GM12873 (cell line): Measurements from ENCODE around the gene THAP4.

Source experiments
- TF ChIP-seq, protein P1 (sequence below): IDR thresholded peaks from 2 replicates; pipeline ENCODE4 v1.5.1; 2012; ENCODE audit warnings: low read depth, mild to moderate bottlenecking, moderate library complexity, low read length, control low read depth; ENCODE audit not compliant: insufficient read depth; ENCODE audit errors: missing control alignments

The THAP4 gene

DNA sequence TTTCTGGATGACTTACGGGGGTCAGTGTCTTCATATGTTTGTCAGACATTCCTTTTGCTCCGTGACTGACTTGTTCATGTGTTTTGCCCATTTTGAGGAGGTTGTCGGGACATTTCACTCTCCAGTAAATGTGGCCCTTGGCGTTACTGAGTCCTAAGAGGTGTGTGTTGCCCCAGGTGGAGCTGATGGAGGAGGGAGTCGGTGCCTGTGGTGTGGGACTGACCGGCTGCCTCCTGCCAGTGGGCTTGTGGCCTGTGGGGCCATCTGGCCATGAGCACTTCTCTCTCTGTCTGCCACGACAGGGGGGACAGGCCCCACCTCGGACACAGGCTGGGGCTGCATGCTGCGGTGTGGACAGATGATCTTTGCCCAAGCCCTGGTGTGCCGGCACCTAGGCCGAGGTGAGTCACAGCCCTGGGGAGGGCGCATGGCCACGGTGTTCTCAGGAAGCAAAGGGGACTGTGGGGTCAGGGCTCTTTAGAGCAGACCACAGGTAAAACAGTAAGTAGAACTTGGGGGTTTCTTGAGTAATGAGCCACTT lies 16.3 kb upstream of the THAP4 start:
- TF ChIP-seq, protein P1, sequence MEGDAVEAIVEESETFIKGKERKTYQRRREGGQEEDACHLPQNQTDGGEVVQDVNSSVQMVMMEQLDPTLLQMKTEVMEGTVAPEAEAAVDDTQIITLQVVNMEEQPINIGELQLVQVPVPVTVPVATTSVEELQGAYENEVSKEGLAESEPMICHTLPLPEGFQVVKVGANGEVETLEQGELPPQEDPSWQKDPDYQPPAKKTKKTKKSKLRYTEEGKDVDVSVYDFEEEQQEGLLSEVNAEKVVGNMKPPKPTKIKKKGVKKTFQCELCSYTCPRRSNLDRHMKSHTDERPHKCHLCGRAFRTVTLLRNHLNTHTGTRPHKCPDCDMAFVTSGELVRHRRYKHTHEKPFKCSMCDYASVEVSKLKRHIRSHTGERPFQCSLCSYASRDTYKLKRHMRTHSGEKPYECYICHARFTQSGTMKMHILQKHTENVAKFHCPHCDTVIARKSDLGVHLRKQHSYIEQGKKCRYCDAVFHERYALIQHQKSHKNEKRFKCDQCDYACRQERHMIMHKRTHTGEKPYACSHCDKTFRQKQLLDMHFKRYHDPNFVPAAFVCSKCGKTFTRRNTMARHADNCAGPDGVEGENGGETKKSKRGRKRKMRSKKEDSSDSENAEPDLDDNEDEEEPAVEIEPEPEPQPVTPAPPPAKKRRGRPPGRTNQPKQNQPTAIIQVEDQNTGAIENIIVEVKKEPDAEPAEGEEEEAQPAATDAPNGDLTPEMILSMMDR: no peak

DNA sequence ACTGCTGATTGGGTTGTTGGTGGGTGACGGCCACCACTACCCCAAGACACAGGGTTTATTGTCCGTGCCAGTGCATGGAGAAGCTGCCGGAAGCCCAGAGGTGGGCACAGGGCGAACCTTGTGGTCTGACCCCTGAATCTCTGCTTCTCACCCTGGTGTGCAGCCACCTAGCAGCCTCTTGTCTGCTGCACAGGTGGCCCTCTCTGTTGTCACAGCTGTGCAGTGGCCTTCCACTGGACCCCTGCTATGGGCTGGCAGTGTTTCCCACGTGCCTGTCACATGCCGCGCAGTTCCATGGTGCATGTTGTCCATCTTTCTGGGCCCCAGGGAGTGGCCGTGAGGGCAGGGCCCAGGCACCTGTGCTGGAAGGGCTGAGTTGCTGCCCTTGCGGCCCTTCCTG lies 15.8 kb upstream of the THAP4 start:
- TF ChIP-seq, protein P1: no peak

DNA sequence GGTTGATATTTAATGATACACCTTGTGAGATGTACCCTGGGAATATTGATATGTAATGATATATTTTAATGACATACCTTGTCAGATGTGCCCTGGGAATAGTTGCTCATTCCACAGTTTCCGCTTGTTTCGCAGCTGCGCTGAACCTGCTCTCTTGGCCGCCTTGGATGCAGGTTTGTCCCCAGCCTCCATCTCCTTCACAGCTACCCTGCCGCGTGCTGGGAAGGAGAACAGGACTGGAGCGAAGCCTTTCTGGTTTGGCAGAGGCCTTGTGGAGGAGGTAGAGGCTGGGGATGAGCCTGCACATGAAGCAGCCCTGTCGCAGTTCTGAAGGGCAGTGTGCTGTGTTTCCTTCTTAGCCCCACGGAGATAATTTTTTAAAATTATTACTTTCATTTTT lies 15.2 kb upstream of the THAP4 start:
- TF ChIP-seq, protein P1: no peak

DNA sequence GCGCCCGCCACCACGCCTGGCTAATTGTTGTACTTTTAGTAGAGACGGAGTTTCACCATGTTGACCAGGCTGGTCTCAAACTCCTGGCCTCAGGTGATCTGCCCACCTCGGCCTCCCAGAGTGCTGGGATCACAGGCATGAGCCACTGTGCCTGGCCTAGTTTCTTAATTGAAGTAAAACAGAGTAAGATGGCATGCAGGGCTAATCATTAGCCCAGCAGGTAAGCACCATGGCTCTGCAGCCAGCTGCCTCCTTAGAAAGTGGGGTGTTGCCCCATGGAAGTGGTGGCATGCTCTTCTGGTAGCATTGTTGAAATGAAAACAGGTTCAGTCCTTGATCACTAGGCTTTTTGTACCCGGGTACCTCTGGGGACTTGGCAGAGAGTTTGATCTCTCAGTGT lies 13.0 kb upstream of the THAP4 start:
- TF ChIP-seq, protein P1: no peak

DNA sequence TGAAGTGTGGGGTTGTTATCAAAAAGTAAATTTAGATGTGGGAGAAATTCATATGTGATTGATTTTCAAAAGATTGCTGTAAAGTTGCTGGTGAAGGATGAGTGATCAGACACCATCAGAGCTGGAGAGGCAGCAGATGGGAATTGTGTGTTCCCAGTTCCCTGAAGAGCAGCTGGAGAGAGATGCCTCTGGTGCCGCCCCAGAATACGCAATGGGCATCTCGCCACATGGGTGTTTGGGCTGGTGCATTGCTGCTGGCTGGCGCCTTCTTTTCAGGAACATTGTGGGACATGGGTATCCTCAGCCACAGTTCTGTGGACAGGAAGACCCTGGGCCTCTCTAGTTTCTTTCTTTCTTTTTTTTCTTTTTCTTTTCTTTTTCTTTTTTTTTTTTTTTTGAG lies 12.4 kb upstream of the THAP4 start:
- TF ChIP-seq, protein P1: no peak

DNA sequence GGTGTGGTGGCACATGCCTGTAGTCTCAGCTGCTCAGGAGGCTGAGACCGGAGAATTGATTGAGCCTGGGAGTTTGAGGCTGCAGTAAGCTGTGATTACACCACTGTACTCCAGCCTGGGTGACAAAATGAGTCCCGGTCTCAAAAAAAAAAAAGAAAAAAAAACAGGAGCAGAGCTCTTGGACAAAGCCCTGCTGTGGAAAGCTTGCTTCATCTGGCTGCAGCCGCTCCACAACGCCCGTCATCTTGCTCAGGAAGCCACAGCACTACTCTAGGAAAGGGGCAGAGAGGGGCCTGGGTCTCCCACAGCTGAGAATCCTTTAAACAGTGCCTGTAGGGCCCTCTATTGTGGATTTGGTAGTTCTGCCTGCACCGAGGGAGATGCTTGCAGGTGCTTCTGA lies 11.5 kb upstream of the THAP4 start:
- TF ChIP-seq, protein P1: no peak

DNA sequence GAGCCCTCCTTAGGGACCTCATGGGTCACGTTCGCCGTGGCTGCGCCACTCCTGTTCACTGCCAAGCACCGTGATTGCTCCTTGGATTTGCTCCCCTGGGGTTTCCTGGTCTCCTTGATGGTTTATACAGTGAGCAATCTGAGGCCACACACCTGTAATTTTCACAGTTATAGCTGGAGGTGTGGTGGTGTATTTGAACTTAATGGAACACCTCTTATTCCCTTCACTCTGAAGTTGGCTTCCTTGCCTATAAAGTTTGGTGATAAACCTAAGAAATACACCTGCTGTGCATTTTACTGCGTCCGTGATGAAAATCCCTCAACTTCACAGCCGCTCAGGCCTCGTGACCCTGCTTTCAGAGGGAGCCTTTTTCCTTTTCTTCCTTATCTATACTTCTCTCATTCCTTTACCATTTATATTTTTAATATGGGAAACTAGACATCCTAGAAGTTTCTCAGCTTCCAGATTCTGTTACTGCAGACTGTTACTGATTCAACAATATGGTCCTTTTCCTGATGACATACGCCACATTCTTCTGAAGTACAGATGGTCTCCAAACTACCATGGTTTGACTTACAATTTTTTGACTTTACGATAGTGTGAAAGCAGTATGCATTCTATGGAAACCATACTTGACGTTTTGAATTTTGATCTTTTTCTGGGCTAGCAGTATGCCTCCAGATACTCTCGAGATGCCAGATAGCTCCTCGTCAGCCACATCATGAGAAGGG lies 9.1 kb upstream of the THAP4 start:
- TF ChIP-seq, protein P1: no peak
